ENCODE results near the gene MAPK12. TPM values are rescaled to one million over a fixed set of nuclear protein-coding genes. Genes with fewer than 3 reads are reported as not detected.

MAPK12 gene
- total and polyA plus RNA-seq, 2 of the 4 experiments (the other 2 are of a cell fraction): 41.0 to 56.3 TPM

- H3K36me3 ChIP-seq (ENCODE audit: control insufficient read depth, insufficient read depth, low read length): peaks cover 45% of the 10 kb centered on the region
- no peak overlapping the region for H2AK5ac ChIP-seq (ENCODE audit: low read depth, low read length)
- no peaks in the 10 kb centered on the region for H3K9me3 ChIP-seq (ENCODE audit: control insufficient read depth, insufficient read depth, low read length)
- H3K9me1 ChIP-seq (ENCODE audit: insufficient read depth, low read length): no peaks in the 10 kb centered on the region; the same call in 1 of the 2 replicates
- DNase-seq (no peak), ATAC-seq (ENCODE audit: low read depth) (no peak)
- no peak overlapping the region for H2BK15ac ChIP-seq (ENCODE audit: low read depth, low read length)
- H4K20me1 ChIP-seq (ENCODE audit: insufficient read depth, low read length): peaks cover 48% of the 10 kb centered on the region
- in situ Hi-C loops (cut with MboI; ENCODE audit: low sequenced_read_pairs): loop anchor here (25.0 kb wide), 1 partner anchor 396 kb away; no protein-coding TSS in a partner anchor
- no peak overlapping the region for H3K4me2 ChIP-seq (ENCODE audit: low read depth, low read length)
- H3K23ac ChIP-seq (ENCODE audit: low read depth, low read length): no peak overlapping the region
- peaks cover 22 to 77% of the 10 kb centered on the region in 2 experiments for H3K79me1 ChIP-seq (ENCODE audit: low read depth in 1 of 2, low read length in 2 of 2)
- H3K27me3 ChIP-seq (ENCODE audit: control insufficient read depth, insufficient read depth, low read length): no peaks in the 10 kb centered on the region
- H4K91ac ChIP-seq (ENCODE audit: insufficient read depth, low read depth, low read length): no peak overlapping the region
- H2BK120ac ChIP-seq (ENCODE audit: low read depth, low read length): no peak overlapping the region
- no peak overlapping the region for H2BK5ac ChIP-seq (ENCODE audit: low read depth, low read length, poor library complexity, severe bottlenecking)
- no peaks in the 10 kb centered on the region for H3K4me1 ChIP-seq (ENCODE audit: control insufficient read depth, insufficient read depth, low read length)
- no peak overlapping the region for H3K4ac ChIP-seq (ENCODE audit: low read depth, low read length)
- dilution Hi-C loops (cut with HindIII; ENCODE audit: low sequenced_read_pairs, unreplicated experiment): no loop called here
- H3K18ac ChIP-seq (ENCODE audit: low read depth, low read length): no peak overlapping the region
- CTCF ChIA-PET: no interaction called here
- 90% methylated on average over 16 of the region's 22 CpGs; no CpG with 5 or more reads in 1 of the 2 experiments for whole genome bisulfite sequencing, 2 experiments (ENCODE audit: extremely low coverage in 2 of 2, insufficient read length in 1 of 2)
- H3K14ac ChIP-seq (replicated peaks; ENCODE audit: low read depth, low read length): no peak overlapping the region
- no peak overlapping the region for H3K27ac ChIP-seq (ENCODE audit: insufficient read depth, low read length)
- H4K5ac ChIP-seq (ENCODE audit: low read depth, low read length): no peak overlapping the region
- intact Hi-C loops (cut with micrococcal nuclease): loop anchor here (2.0 to 10.0 kb wide), 2 partner anchors 234 to 278 kb away; no protein-coding TSS in a partner anchor
- no TSS peak for BruUV-seq (replicated peaks)
- H4K8ac ChIP-seq (ENCODE audit: low read depth in 2 of 2, low read length in 2 of 2): no peak overlapping the region
- H3K9ac ChIP-seq (ENCODE audit: low read depth, low read length): no peak overlapping the region
- no peak overlapping the region for H2BK20ac ChIP-seq (ENCODE audit: low read depth, low read length)
- no peak overlapping the region for H3K4me3 ChIP-seq (ENCODE audit: insufficient read depth, low read depth, low read length)
- no peak overlapping the region for H3K56ac ChIP-seq (ENCODE audit: extremely low read depth, insufficient read depth, low read length)
- POLR2A ChIA-PET (ENCODE audit: unreplicated experiment): no interaction called here
- TF ChIP-seq NFE2L2 (IDR thresholded peaks at IDR 0.05; ENCODE audit: low read depth, low read length): no peak
- TF ChIP-seq POLR2A (IDR thresholded peaks at IDR 0.05; ENCODE audit: low read depth, low read length): no peak
- TF ChIP-seq MAFK (IDR thresholded peaks at IDR 0.05; ENCODE audit: low read depth, low read length): no peak
- no peak for TF ChIP-seq ELK1 (IDR thresholded peaks at IDR 0.05; ENCODE audit: borderline replicate concordance, low read depth, low read length)
- TF ChIP-seq MAZ (IDR thresholded peaks at IDR 0.05; ENCODE audit: borderline replicate concordance, low read depth, low read length): no peak
- no peak for TF ChIP-seq RAD21 (IDR thresholded peaks at IDR 0.05; ENCODE audit: low read length)
- no peak for TF ChIP-seq FOS (IDR thresholded peaks at IDR 0.05; ENCODE audit: low read depth, low read length)
- TF ChIP-seq RFX5 (IDR thresholded peaks at IDR 0.05; ENCODE audit: low read depth, low read length): no peak
- TF ChIP-seq CEBPB (IDR thresholded peaks at IDR 0.05; ENCODE audit: low read depth, low read length): no peak
- no peak for TF ChIP-seq CHD1 (IDR thresholded peaks at IDR 0.05; ENCODE audit: low read depth, low read length)
- TF ChIP-seq SMC3 (IDR thresholded peaks at IDR 0.05; ENCODE audit: low read depth, low read length): no peak
- no peak for TF ChIP-seq USF2 (IDR thresholded peaks at IDR 0.05; ENCODE audit: low read depth, low read length)
- no peak for TF ChIP-seq RCOR1 (IDR thresholded peaks at IDR 0.05; ENCODE audit: insufficient replicate concordance, low read length)
- H2AK9ac ChIP-seq (replicated peaks; ENCODE audit: low read depth, low read length, poor library complexity): peak overlapping the region; percentile 15
- no peak overlapping the region for H2AFZ ChIP-seq (replicated peaks; ENCODE audit: low read length, poor library complexity)
Measured at GRCh38 chr22:50208430-50208938, 53.0 kb downstream of the MAPK12 start.
